ENCODE measurements around the gene EPDR1. TPM values are rescaled to one million over a fixed set of nuclear protein-coding genes. Genes with fewer than 3 reads are reported as not detected.

Gene EPDR1
- total and polyA plus RNA-seq, 3 experiments from 2014 or later = 1.1 to 3.0 (median 1.4) TPM

DNA sequence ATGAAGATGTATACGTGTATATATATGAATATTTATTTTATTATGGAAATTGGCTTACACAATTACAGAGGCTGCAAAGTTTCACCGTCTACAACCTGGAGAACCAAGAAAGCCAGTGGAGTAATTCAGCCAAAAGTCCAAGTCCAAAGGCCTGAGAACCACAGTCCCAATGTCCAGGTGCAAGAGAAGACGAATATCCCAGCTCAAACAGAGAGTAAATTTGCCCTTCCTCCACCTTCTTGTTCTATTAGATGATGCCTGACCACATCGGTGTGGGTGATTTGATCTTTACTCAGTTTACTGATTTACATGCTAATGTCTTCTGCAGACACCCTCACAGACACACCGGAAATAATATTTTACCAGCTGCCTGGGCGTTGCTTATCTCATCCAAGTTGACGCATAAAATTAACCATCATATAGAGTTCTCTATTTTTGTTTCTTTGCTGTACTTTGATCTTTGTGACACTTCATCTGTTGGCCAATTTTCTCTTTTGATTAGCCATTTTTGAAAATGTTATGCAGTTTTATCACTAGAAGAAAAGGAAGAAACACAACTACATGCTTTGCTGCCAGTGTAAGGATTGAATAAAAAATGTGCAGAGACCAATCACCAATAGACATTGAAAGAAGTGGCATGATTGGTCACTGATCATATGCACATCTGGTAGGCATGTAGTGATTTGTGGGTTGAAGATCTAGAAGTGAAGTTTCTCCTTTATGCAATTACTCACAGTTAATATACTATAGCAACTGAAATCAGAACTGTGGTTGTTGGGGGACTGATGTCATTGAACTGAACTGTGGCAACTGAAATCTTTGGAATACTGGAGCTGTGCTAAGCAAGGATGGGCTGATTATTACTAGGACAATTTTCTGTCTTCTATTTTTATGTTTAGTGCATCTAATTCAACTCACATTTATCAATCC, 68.5 kb downstream of the EPDR1 start:
- H3K4me1 ChIP-seq (ENCODE audit: insufficient read depth, low read length) = no peaks in the 10 kb centered on the region
- H3K4me3 Mint-ChIP-seq = no peak overlapping the region
- no peak overlapping the region for H3K27ac Mint-ChIP-seq
- H3K9me3 ChIP-seq (ENCODE audit: low read length) = no peaks in the 10 kb centered on the region
- no peaks in the 10 kb centered on the region for H3K36me3 Mint-ChIP-seq
- H3K27ac ChIP-seq (ENCODE audit: low read depth, low read length) = no peak overlapping the region
- H3K4me1 Mint-ChIP-seq = no peaks in the 10 kb centered on the region
- no peak overlapping the region for H3K4me3 ChIP-seq (ENCODE audit: low read length)
- CTCF ChIA-PET = no interaction called here
- no peaks in the 10 kb centered on the region for H3K36me3 ChIP-seq (ENCODE audit: insufficient read depth, low read length)
- peaks cover 11 to 12% of the 10 kb centered on the region in 2 donors for H3K27me3 Mint-ChIP-seq
- DNase-seq = no peak
- H3K9me3 Mint-ChIP-seq = peaks cover 0 to 3% (median 0%) of the 10 kb centered on the region in 5 donors
- POLR2A ChIA-PET = no interaction called here
- H3K27me3 ChIP-seq (ENCODE audit: insufficient read depth, low read length, poor library complexity, severe bottlenecking) = no peaks in the 10 kb centered on the region

- Mint-ChIP-seq H3K36me3 (no peaks in the 10 kb centered on the region), H3K27ac (no peak overlapping the region), H3K27me3 (peaks cover 11 to 15% of the 10 kb centered on the region in 2 donors), H3K9me3 (peaks cover 0 to 3% (median 3%) of the 10 kb centered on the region in 5 donors), H3K4me3 (no peak overlapping the region), H3K4me1 (no peaks in the 10 kb centered on the region)
- CTCF ChIA-PET = no interaction called here
- no peaks in the 10 kb centered on the region for H3K4me1 ChIP-seq (ENCODE audit: insufficient read depth, low read length)
- DNase-seq = no peak
- H3K4me3 ChIP-seq (ENCODE audit: low read length) = no peak overlapping the region
- H3K27ac ChIP-seq (ENCODE audit: low read depth, low read length) = no peak overlapping the region
- H3K27me3 ChIP-seq (ENCODE audit: insufficient read depth, low read length, poor library complexity, severe bottlenecking) = no peaks in the 10 kb centered on the region
- H3K9me3 ChIP-seq (ENCODE audit: low read length) = no peaks in the 10 kb centered on the region
- no peaks in the 10 kb centered on the region for H3K36me3 ChIP-seq (ENCODE audit: insufficient read depth, low read length)
- POLR2A ChIA-PET = no interaction called here
Measured at GRCh38 chr7:37990337-37990736, 69.9 kb downstream of the EPDR1 start.

DNA sequence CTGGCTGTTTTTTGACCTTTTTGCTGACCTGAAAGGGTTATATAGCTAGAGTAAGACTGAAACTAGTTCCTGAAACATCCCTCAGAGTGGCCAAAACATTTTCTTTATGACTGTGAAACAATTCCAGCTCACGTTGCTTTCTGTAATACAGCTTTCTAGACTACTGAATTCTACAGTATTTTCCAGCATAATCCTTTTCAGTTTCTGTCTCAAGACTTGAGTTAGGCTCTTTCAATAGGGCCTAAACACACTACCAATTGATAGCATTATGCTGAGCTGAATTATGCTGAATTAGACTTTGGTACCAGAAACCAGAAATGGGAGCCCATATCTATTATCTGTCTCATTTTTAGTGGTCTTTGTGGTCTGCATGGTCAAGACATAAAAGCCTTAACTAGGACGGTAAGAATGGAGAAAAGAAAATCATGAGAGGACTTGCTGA, 72.6 kb downstream of the EPDR1 start:
- Histone ChIP-seq H3K4me3 (ENCODE audit: low read length) (no peak overlapping the region), H3K9me3 (ENCODE audit: low read length) (no peaks in the 10 kb centered on the region), H3K27me3 (ENCODE audit: insufficient read depth, low read length, poor library complexity, severe bottlenecking) (no peaks in the 10 kb centered on the region), H3K4me1 (ENCODE audit: insufficient read depth, low read length) (no peaks in the 10 kb centered on the region), H3K27ac (ENCODE audit: low read depth, low read length) (no peak overlapping the region), H3K36me3 (ENCODE audit: insufficient read depth, low read length) (no peaks in the 10 kb centered on the region)
- no peaks in the 10 kb centered on the region for H3K4me1 Mint-ChIP-seq
- POLR2A ChIA-PET = no interaction called here
- no peak overlapping the region for H3K27ac Mint-ChIP-seq
- DNase-seq = no peak
- peaks cover 3 to 12% (median 10%) of the 10 kb centered on the region in 5 donors for H3K9me3 Mint-ChIP-seq
- peaks cover 0 to 4% (median 0%) of the 10 kb centered on the region in 3 donors for H3K36me3 Mint-ChIP-seq
- H3K4me3 Mint-ChIP-seq = no peak overlapping the region
- CTCF ChIA-PET = no interaction called here
- H3K27me3 Mint-ChIP-seq = peaks cover 9 to 15% of the 10 kb centered on the region in 2 donors

DNA sequence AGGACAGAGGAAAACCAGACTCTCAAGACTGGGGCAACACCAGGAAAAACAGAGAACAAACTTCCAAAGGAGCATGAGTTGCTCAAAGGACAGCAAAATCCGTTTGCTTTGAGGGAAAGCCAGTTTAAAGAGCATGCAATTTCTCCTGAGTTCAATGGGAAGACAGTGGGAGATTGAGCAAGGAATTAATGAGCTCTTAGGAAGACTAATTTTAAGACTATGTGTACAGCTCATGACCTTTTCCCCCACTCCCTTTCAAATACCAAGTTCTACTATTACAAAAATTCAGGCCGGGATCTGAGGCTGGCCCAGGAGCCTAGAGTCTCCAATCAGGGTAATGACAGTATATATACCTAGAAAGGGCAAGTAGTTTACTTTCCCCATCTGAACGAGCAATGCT, 79.2 kb downstream of the EPDR1 start:
- no peak overlapping the region for H3K27ac Mint-ChIP-seq
- no peaks in the 10 kb centered on the region for H3K4me1 Mint-ChIP-seq
- Histone ChIP-seq H3K9me3 (ENCODE audit: low read length) (no peaks in the 10 kb centered on the region), H3K27me3 (ENCODE audit: insufficient read depth, low read length, poor library complexity, severe bottlenecking) (no peaks in the 10 kb centered on the region), H3K4me1 (ENCODE audit: insufficient read depth, low read length) (no peaks in the 10 kb centered on the region), H3K36me3 (ENCODE audit: insufficient read depth, low read length) (no peaks in the 10 kb centered on the region), H3K27ac (ENCODE audit: low read depth, low read length) (no peak overlapping the region), H3K4me3 (ENCODE audit: low read length) (no peak overlapping the region)
- H3K36me3 Mint-ChIP-seq = peaks cover 0 to 4% (median 1%) of the 10 kb centered on the region in 3 donors
- H3K4me3 Mint-ChIP-seq = no peak overlapping the region
- POLR2A ChIA-PET = no interaction called here
- H3K27me3 Mint-ChIP-seq = peaks cover 6 to 19% of the 10 kb centered on the region in 2 donors
- peaks cover 1 to 11% (median 8%) of the 10 kb centered on the region in 5 donors for H3K9me3 Mint-ChIP-seq
- no peak for DNase-seq
- CTCF ChIA-PET = no interaction called here

GRCh38 chr7:38000272-38000671, 79.8 kb downstream of the EPDR1 start:
- no peak for DNase-seq
- Histone ChIP-seq H3K27me3 (ENCODE audit: insufficient read depth, low read length, poor library complexity, severe bottlenecking) (no peaks in the 10 kb centered on the region), H3K4me1 (ENCODE audit: insufficient read depth, low read length) (no peaks in the 10 kb centered on the region), H3K36me3 (ENCODE audit: insufficient read depth, low read length) (no peaks in the 10 kb centered on the region), H3K9me3 (ENCODE audit: low read length) (no peaks in the 10 kb centered on the region), H3K27ac (ENCODE audit: low read depth, low read length) (no peak overlapping the region), H3K4me3 (ENCODE audit: low read length) (no peak overlapping the region)
- Mint-ChIP-seq H3K27ac (no peak overlapping the region), H3K4me1 (no peaks in the 10 kb centered on the region), H3K9me3 (peaks cover 0 to 10% (median 8%) of the 10 kb centered on the region in 5 donors), H3K4me3 (no peak overlapping the region), H3K36me3 (peaks cover 0 to 4% (median 1%) of the 10 kb centered on the region in 3 donors), H3K27me3 (peaks cover 6 to 18% of the 10 kb centered on the region in 2 donors)
- ChIA-PET CTCF (no interaction called here), POLR2A (no interaction called here)

Other genes with a start within 250 kb of the EPDR1 start
- gene GPR141, start 236.9 kb upstream of the EPDR1 start, total RNA-seq = not detected
- gene GPR141, start 236.9 kb upstream of the EPDR1 start, polyA plus RNA-seq = 1.1 TPM
- gene NME8, start 72.0 kb upstream of the EPDR1 start, total RNA-seq = not detected
- gene NME8, start 72.0 kb upstream of the EPDR1 start, polyA plus RNA-seq = not detected
- not detected for gene SFRP4, start 3.8 kb upstream of the EPDR1 start, total RNA-seq
- gene SFRP4, start 3.8 kb upstream of the EPDR1 start, polyA plus RNA-seq = not detected

Data from CD8-positive, alpha-beta memory T cell (primary cell).